Measurements from ENCODE around the gene CASKIN1.

GRCh38 chr16:2179107-2179501 lies 17.3 kb downstream of the CASKIN1 start:
- TF ChIP-seq POLR2A (IDR thresholded peaks at IDR 0.05; ENCODE audit: low read length) (no peak), GATA1 (IDR thresholded peaks at IDR 0.05; ENCODE audit: low read depth, low read length) (no peak)
